Renal cortex interstitium (tissue), 11 donors: ENCODE data around the gene CTDSP1. TPM values are rescaled to one million over a fixed set of nuclear protein-coding genes. Genes with fewer than 3 reads are reported as not detected.

Source experiments
- DNase-seq, 11 donors: peaks; one replicate each; pipeline ENCODE4 v3.0.0-alpha.2; 2013; ENCODE audit warnings: low read depth in 9 of 11, low spot score in 4 of 11; ENCODE audit errors: extremely low read depth in 1 of 11
- polyA plus RNA-seq, 3 donors: library from polyadenylated mRNA; unstranded; fragments of 120-200 nt; gene quantifications; one replicate each; pipeline ENCODE4 v1.2.1, GENCODE V29; 2013; ENCODE audit not compliant: insufficient read length in 3 of 3

Gene CTDSP1
- polyA plus RNA-seq, 3 donors: 122 to 161 (median 157) TPM

DNA sequence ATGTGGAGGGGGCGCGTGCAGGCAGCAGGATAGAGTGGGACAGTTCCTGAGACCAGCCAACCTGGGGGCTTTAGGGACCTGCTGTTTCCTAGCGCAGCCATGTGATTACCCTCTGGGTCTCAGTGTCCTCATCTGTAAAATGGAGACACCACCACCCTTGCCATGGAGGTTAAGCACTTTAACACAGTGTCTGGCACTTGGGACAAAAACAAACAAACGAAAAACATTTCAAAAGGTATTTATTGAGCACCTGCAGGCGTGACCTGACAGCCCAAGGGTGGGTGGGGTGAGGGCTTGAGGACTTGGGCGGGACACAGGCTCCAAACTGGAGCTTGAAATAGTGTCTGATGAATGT lies 4.6 kb upstream of the CTDSP1 start:
- no peak for DNase-seq

DNA sequence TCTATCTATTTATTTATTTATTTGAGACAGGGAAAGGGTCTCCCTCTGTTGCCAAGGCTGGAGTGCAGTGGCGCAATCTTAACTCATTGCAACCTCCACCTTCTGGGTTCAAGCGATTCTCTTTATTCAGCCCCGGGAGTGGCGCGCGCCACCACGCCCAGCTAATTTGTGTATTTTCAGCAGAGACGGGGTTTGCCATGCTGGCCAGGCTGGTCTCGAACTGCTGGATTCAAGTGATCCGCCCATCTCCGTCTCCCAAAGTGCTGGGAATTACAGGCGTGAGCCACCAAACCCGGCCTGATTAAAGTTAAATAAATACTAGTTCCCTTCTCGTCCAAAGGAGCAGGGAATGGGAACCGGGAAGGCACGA lies 4.2 kb upstream of the CTDSP1 start:
- DNase-seq: no peak

- peak; percentile 90 to 97 (median 95) for DNase-seq
Measured at GRCh38 chr2:218395826-218396687, 3.6 kb upstream of the CTDSP1 start.

DNA sequence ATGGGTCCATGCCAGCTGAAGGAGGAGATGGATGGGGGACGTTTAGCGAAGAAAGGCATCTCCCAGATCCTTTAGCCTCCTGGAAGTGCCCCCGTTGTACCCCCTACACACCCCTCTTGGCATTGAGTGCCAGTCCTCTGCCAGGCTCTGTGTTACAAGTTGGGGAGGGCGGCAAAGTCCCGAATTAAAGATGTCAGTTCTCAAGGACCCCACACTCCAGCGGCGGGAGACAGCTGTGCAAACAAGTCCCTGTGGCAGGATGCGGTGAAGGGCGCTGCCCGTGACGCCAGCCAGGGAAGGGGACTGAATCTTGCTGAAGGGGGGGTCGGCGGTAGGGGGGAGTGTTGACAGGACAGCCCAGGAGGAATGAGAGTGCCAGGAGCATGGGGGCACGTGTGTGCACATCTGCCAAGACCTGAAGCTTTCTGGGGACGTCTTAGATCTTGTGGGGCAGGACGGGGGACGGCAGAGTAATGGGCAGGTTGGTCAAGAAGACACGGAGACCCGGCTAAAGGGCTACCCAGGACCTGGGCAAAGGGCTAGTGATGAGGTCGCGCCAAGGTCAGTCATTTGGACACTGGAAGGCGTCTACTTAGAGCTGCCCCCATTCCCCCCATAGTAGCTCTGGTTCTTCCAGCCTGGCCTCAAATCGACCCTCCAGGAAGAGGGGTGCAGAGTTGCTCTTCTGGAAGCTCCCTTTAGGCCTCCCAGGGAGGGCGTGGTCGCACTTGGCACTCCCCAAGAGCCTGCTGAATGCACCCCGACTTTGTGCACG lies 2.8 kb upstream of the CTDSP1 start:
- DNase-seq: peak in 4 of 11 donors; percentile 45 to 65 (median 54)

- DNase-seq: no peak
Measured at GRCh38 chr2:218397463-218397819, 2.2 kb upstream of the CTDSP1 start.

DNA sequence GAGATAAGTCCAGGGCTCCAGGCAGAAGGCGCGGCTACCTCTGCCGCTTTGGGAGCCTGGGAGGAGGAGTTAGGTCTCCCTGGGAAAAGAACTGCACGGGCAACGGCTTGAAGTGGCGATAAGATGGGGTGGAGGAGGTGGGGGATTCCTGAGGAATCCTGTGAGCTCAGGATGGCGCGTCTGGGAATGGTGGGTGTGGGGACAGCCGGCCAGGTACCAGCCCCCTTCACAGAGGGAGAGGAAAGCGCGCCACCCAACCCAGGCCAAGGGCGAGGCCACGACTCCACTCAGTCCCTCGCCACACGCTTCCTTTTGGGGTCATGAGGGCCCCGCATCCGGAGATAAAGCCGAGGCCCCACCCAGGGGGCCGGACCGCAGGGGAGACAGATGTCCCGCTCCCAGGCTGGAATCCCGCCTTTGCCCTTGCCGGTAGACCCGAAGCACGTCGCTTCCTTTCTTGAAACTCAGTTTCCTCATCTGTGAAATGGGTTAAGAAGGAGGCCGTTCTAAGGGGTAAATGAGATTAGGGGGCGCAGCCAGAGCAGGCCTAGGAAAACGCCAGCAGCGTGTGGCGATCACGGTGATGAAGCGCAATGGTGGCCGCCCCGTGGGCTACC lies 1.7 kb upstream of the CTDSP1 start:
- DNase-seq: peak in 2 of 11 donors; percentile 41 to 48

GRCh38 chr2:218398437-218399390 lies 954 bp upstream of the CTDSP1 start:
- peak in 6 of 11 donors; percentile 55 to 84 (median 76) for DNase-seq

DNA sequence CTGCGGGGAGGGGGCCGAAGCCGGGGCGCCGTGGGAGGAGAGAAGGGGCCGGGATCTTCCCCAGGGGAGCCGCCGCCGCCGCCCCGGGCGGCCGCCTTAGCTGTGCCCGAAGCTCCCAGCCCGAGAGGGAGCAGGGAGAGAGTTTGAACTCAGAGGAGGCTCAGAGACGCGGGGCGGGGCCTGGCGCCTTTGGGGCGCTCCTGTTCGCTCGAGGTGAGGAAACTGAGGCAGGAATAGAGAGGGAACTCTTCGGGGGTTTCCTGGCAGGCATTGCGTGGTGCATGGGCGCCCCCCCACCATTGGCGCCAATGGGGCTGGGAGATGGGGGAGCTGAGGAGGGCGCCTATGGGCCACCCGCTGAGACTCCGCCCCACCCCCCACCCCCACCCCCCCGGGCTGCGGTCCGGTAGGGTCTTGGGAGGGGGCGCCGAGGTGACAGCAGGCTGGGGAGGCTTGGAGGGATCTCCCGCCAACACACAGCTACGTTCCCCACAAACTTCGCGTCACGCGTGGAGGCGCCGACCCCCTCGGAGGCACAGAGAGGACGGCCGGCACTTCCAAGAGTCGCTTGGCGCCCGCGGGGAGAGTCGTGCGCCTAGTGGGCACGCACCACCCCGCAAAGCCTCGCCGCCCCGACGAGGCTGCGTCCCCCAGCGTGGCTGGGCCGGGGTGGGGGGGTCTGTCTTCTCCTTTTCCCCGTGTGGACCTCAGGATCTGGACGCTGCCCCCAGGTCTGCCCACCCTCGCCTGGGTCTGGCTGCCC lies 680 bp downstream of the CTDSP1 start:
- DNase-seq: no peak

GRCh38 chr2:218400930-218401881 lies 1.5 kb downstream of the CTDSP1 start:
- no peak for DNase-seq

GRCh38 chr2:218401890-218402289 lies 2.2 kb downstream of the CTDSP1 start:
- DNase-seq: no peak

- DNase-seq: no peak
Measured at GRCh38 chr2:218402491-218402901, 2.8 kb downstream of the CTDSP1 start.

DNA sequence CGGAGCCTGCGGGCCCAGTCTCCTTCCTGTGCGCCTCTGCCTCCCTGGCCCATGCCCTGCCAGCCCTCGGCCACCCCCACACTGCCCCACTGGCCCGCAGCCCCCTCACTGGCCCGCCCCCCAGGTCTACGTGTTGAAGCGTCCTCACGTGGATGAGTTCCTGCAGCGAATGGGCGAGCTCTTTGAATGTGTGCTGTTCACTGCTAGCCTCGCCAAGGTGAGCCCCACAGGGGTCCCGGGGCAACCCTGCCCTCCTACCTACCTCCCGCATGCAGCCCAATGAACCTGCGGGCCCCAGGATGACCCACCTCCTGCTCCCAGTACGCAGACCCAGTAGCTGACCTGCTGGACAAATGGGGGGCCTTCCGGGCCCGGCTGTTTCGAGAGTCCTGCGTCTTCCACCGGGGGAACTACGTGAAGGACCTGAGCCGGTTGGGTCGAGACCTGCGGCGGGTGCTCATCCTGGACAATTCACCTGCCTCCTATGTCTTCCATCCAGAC lies 3.3 kb downstream of the CTDSP1 start:
- no peak for DNase-seq

- no peak for DNase-seq
Measured at GRCh38 chr2:218403810-218404209, 4.1 kb downstream of the CTDSP1 start.

- DNase-seq: no peak
Measured at GRCh38 chr2:218404351-218405085, 4.8 kb downstream of the CTDSP1 start.

- DNase-seq: no peak
Measured at GRCh38 chr2:218405086-218405745, 5.5 kb downstream of the CTDSP1 start.

DNA sequence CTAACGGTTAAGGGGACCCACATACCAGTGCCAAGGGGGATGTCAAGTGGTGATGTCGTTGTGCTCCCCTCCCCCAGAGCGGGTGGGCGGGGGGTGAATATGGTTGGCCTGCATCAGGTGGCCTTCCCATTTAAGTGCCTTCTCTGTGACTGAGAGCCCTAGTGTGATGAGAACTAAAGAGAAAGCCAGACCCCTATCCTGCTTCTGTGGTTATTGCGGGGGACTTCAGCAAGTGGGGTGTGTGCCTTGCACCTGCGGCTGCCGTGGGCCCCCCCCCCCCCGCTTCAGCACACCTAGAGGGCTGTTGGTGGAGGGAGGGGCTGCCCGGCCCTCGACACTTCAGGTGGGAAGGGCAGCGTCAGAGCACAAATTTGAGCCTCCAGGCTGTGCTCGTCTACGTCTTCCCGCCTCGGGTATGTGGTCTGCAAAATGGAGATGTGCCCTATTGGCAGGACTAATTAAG lies 6.1 kb downstream of the CTDSP1 start:
- DNase-seq: peak in 1 of 11 donors; percentile 39
